GM19099 (cell line): Measurements from ENCODE around the gene OPN5.

ENCODE experiments used
- POLR2A ChIP-seq: IDR thresholded peaks from 3 replicates; pipeline ENCODE4 v1.6.1; 2011; ENCODE audit warnings: low read depth; ENCODE audit not compliant: insufficient read length; ENCODE audit errors: extremely low read depth

OPN5 gene

DNA sequence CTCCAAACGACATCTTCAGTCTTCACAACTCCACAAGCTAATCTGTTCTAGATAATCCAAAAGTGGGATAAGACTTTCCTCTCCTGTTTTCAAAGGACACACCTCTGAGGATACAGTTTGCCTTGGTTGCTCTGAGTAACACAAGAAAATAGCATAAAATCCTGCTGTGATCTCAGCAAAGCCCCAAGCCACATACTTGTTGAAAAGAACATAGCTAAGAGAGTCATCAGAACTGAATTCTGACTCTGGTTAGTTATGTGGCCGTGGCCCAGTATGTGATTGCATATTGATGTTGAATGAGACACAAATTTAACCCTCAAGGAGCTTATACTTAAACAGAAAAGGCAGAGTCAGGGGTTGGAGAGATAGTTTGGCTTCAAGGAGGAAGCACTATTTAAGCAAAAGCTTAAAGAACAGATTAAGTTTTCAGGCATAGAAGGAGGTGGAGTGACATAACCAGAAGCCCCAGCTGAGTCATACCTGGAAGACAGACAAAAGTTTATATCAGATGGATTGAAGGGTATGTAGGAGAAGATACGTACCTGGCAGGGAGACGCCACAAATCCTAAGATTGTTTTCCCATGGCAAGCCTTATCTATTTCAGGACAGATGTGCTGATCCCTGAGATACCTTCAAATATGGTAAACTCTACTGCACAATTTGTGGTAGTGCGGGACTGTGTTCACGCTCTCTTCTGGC, 41.2 kb downstream of the OPN5 start:
- TF ChIP-seq POLR2A = no peak

DNA sequence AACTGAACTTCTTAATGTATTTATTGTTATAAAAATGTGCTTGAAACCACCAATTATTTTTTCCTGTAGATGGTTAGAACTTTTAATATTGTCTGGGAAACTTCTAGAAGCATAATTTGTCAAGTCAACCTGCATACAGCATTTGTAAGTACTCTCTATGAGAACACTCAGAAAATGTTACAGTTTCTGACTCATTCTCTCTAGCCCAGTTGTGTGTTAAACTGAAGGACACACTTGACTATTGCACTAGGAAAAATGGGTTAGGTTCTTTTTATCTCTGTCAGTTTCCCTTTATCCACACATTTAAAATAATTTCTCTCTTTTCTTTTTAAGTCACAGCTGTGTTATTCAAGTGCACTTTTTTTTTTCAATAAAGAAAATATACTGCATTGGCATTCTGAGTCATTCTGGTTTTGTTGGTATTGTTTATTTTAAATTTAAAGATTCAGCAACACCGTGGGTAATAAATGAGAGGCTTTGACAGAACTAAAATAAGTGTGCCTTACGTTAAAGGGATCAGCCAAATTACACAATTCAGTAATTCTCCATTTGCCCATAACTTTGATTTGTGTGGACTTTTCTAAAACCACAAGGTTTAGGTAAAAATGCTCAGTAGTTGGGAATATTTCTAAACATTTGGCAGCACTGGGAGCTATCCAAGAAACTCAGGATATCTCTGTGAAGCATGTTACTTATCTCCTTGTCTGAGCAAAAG, 50.7 kb downstream of the OPN5 start:
- TF ChIP-seq POLR2A = no peak

DNA sequence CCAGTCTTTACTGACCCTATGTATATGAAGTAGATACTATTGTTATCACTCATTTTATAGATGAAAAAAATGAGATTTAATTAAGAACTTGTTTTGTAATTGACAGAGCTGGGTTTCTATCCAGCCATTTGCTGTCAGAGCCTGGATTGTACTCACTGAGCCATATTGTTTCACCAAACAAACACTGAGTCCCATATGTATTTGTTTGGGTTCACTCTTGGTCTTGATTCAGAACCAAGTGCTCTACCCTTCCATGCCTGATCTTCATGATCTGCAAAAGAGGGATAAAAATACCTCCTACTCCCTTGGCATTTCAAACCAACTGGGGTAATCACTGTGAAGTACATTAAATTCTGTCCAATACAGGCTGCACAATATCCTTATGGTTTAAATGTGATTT, 52.4 kb downstream of the OPN5 start:
- TF ChIP-seq POLR2A = no peak

DNA sequence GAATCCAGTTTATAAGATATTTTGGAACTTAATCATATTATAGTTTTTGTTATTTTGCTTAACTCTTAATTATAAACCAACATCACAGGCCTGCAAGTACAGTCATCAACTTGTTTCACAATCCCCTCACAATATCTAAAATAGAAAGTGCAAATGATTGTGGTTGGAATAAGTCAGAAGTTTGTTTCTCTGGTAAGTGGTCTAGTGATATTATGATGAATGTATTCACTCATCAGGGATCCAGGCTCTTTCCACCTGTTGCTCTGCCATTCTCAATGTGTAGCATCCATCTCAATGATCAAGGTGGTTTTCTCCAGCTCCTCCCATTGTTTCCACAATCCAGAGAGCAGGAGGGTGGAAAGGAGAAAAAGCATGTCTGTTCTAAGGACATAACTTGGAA, 54.2 kb downstream of the OPN5 start:
- TF ChIP-seq POLR2A = no peak

DNA sequence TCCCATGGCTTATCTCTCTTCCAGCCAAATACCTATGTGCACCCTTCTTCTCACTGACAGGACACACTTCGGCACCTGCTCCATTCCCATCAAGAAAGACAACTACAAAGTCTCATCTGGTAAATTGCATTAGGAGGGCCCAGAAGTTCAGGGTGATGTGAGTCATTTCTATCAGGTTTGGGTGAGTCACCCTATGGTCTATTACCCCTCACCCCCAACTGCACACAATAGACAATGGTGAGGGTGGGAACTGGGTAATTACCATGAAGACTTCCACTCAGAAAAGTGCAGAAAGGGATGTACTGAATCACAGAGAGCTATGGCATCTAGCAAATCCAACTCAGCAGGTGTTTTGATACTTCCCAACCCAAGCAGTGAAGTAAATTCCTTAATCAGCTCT, 54.8 kb downstream of the OPN5 start:
- TF ChIP-seq POLR2A = no peak

DNA sequence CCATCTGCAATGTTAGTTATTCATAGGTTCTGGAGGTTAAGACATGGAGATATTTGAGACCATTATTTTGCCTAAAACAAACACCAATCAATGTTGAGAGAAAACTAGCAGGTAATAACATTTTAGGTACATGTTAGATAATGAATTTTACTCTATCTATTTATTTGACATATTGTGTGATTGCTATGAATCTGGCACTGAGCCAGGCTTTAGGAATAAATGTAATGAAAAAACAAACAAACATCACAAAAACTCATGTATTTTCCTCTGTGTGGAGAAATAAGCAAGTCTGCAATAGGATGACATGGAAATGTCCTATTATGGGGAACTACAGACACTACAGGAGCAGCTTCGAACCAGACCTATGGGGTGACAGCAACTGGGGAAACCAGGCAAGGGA, 57.8 kb downstream of the OPN5 start:
- no peak for TF ChIP-seq POLR2A

DNA sequence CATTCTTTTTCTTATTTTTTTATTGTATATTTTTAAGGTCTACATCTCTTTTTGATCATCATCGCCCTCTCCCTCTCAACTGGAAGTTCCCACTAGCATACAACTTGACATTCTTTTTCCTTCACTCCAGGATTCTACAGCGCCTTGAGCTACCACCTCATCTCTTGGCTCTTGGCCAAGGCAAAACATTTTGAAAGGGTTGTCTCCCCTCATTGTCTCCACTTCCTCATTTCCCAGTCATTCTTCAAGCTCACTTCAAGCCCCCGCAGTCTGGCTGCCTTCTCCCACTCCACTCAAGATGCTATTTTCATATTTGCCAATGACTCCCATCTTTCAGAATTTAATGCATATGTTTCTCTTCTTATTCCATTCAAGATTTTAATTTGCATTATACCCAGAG, 63.0 kb downstream of the OPN5 start:
- TF ChIP-seq POLR2A = no peak

DNA sequence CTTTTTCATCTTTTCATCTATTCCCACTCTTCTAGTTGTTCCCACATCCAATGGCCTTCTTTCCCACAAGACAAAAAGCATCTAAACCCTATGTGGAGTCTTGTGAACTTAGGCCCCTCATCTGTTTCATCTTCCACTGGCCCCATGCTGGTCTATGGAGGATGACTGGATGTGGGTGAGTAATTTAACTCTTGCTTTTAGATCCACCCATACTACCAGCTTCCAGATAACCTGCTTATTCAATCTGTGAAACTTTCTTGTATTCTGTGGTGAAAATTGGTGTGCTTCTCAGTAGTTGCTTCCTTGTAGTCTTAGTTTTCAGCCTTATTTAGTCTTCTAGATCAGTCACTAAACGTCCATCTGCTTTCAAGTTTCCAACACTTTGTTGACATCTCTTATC, 64.9 kb downstream of the OPN5 start:
- no peak for TF ChIP-seq POLR2A

DNA sequence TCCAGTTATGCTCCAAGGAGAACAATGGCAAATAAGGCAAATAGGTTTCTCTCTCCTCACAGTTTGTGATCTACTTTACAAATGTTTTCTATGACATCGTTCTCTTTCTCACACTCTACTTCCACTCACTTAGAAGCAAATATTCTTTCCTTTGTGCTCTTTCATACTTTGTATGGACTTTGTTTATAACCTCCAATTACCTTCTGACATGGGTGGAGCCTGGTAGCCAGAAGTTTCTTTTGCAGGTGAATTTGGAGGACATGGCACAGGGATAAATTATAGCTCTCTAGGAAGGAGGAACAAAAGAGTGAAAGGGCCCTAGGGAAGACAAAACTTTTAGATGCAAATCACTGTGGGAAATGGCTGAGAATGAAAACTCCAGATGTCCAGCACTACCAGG, 69.3 kb downstream of the OPN5 start:
- TF ChIP-seq POLR2A = no peak

DNA sequence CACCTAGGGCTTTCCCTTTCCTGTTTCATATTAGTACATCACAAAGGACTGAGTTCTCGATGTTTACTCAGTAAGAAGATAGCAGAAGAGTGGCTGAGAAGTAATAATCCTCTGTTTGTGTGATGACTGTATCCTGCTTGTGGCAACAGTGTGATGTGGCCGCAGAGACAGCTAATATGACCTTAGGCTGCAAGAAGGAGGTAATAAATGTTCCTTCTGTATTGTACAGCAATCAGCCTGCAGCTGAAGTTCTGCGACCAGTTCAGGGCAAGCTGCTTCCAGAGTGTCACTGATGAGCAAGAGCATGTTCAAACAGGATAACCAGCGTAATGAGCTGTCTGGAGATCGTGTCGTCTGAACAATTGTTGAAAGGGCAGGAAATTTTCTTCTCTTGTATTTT, 70.9 kb downstream of the OPN5 start:
- no peak for TF ChIP-seq POLR2A

DNA sequence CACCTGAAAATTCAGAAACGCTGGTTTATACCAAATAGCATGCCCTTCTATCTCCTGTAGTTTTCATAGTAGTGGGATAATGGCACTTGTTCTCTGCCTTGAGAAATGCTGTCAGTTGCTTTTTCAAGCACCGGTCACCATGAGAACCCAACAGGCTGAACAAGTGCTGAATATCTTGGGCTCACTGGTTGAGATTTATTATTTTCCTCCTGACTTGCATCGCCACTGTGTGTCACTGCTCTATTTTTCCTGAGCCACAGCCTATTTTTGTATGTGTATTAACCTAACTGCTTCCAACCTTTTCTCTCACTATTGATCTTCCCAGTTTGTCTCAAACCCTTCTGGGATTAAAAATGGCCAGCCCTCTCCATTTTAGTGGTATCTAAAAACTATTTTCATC, 71.9 kb downstream of the OPN5 start:
- TF ChIP-seq POLR2A = no peak

DNA sequence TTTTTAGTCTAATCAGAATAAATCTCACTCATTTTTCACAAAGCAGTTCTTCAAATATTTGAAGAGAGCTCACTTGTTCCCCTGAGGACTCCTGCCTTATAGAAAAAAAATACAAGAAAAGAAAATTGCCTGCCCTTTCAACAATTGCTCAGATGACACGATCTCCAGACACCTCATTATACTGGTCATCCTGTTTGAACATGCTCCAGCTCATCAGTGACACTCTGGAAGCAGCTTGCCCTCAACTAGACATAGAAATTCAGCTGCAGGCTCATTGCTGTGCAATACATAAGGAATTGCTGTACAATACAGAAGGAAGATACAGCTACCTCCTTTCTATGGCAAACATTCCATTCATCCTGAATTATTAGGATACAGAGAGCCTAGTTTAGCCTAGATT, 73.1 kb downstream of the OPN5 start:
- no peak for TF ChIP-seq POLR2A

DNA sequence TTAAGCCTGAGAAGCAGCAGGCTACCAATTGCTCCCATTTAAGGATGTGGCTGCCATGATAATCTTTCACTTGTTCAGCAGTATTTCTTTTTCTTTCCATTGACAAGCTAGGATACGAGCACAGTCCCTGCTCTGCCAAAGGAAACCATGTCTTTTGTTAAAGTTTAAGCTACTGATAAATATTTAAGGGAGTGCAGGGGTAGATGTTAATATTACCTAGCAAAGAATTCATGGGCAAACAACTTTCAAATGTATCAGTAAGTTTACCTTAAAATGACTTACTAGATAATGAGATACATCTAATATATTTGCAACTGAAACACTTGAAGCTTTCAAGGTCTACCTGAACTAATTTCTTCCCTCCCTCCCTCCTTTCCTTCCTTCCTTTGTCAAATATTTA, 77.3 kb downstream of the OPN5 start:
- no peak for TF ChIP-seq POLR2A

DNA sequence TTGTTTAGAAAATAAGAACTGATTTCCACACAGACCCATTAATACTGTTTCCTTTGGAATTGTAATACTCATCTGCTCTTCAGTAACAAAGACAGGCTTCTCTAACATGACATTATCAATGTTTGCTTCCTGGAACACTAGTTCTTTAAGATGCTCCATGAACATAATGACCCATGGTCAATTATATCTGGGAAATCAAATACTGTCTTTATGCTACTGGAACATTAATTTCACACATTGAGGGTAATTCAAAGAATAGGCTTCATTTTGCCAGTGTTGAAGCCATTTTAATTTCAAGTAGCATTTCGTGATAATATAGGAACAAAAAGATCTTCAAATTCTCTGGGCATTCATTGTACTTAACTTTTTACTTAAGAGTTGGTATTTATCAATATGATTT, 80.9 kb downstream of the OPN5 start:
- TF ChIP-seq POLR2A = no peak

DNA sequence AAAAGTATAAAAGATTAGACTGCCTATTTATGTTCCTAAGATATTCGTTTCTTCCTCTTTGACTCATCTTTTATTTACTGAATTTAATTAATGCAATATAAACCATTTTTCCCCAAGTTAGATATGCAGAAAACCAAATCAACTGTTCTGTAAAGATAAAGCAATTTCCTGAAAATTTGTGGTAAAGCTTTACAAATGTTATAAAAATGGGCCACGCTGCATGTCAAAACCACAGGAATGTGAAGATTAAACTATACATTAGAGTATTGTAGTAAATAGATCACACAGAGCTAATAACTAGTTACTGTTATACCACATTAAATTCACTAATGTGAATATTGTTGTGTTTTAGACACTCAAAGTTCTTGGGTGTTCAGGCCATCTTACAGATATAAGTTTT, 83.4 kb downstream of the OPN5 start:
- TF ChIP-seq POLR2A = no peak

DNA sequence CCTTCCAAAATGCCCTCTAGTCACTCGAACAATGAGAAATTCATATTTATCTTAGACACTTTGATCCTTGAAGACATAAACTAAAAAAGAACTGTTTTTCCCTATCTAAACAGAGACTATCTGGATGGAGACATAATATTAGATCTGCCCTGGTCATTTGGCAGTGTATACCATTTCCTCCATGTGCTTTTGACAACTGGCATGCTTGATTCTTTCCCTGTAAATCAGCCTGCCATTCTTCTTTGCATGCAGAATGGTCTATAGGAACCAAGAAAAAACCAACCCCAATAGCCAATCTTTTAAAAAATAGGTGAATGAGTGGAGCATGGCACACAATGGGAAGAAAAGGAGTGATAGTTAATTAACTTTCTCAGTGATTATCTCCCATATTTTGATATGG, 93.8 kb downstream of the OPN5 start:
- TF ChIP-seq POLR2A = no peak
